HG03342 (cell line): ENCODE measurements around the gene VMO1.

Source experiments
- ATAC-seq: cut with Tn5 transposase; IDR thresholded peaks from one replicate; pipeline ENCODE4 v1.9.1; 2021; ENCODE audit warnings: mild to moderate bottlenecking, moderate library complexity; ENCODE audit not compliant: unreplicated experiment

VMO1 gene

DNA sequence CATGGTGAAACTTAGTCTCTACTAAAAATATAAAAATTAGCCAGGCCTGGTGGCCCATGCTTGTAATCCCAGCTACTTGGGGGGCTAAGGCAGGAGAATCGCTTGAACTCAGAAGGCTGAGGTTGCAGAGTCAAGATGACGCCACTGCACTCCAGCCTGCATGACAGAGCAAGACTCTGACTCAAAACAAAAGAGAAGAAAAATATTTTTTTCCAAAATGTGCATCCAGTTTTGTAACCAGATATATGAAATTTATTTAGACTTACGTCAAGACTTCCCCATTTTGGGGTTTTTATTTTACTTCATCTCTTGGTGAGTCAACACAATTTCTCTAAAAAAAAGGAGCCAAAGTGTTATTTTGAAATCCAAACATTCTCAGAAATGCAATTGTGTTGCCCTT is 20.0 kb downstream of the VMO1 start:
- ATAC-seq = no peak

DNA sequence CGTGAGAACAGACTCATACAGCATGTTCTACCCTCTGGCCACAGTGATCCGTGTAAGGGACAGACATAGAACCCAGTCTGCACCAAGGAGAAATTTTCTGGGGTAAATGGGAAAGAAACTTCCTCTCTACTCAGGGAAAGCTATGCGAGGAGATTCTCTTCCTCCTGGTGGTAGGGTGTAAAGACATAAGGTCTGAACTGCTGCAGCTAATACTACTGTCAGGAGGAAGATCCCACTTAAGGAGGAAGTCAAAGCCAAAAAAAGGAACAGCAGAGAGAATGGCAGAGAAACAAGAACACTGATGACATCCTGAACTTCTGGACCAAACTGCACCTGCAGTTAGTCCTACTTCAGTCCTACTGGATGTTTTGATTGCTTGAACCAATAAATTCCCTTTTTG is 21.6 kb downstream of the VMO1 start:
- ATAC-seq = no peak

DNA sequence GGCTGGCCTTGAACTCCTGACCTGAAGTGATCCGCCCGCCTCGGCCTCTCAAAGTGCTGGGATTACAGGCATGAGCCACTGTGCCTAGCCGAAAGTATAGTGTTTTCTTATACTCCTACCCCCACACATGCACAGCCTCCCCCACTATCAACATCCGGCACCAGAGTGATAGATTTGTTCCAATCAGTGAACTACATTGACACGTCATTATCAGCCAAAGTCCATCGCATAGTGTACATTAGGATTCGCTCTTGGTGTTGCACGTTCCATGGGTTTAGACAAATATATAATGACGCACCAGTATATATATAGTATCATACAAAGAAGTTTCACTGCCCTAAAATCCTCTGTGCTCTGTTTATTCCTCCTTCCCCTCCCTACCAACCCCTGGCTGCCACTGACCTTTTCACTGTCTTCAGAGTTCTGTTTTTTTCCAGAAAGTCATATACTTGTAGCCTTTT is 26.4 kb downstream of the VMO1 start:
- ATAC-seq = no peak

- no peak for ATAC-seq
Measured at GRCh38 chr17:4753392-4753791, 32.8 kb downstream of the VMO1 start.

GRCh38 chr17:4751932-4752331 is 34.2 kb downstream of the VMO1 start:
- ATAC-seq = no peak

- no peak for ATAC-seq
Measured at GRCh38 chr17:4750606-4751005, 35.6 kb downstream of the VMO1 start.

GRCh38 chr17:4748686-4749085 is 37.5 kb downstream of the VMO1 start:
- no peak for ATAC-seq

GRCh38 chr17:4747847-4748246 is 38.3 kb downstream of the VMO1 start:
- no peak for ATAC-seq

DNA sequence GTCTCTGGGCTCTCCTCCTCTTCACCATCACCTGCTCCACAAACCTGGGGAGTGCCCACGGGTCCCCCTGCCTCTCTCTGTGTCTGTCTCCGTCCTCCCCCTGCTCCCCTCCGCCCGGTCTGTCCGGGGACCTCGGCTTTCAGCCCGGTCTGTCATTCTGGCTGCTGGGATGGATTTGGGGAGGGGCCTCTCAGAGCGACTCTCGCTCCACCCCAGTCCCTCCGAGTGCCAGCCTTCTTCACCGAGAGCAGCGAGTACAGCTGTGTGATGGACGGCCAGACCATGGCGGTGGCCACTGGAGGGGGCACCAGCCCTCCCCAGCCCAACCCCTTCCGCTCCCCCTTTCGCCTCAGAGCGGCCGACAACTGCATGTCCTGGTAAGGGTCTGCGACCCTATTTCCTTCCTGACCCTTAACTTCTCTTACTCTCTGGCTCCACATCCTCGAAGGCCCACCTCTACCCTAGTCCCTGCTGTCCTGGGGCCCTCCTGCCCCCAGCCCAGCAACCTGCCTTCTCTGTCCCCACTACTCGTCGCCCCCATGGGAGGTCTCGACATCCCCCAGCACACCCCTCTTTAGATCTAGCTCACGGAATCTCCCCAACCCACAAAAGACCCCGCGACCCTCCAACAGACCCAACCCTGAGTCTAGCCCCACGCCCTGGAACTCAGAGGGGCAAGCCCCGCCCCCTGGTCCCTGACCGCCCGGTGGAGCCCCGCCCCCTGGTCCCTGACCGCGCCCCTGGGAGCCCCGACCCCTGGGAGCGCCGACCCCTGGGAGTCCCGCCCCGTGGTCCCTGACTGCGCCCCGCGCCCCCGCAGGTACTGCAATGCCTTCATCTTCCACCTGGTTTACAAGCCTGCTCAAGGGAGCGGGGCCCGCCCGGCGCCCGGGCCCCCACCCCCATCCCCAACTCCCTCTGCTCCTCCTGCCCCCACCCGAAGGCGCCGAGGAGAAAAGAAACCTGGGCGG is 40.9 kb downstream of the VMO1 start:
- ATAC-seq = no peak

GRCh38 chr17:4743898-4744297 is 42.3 kb downstream of the VMO1 start:
- no peak for ATAC-seq

GRCh38 chr17:4743216-4743615 is 42.9 kb downstream of the VMO1 start:
- no peak for ATAC-seq

DNA sequence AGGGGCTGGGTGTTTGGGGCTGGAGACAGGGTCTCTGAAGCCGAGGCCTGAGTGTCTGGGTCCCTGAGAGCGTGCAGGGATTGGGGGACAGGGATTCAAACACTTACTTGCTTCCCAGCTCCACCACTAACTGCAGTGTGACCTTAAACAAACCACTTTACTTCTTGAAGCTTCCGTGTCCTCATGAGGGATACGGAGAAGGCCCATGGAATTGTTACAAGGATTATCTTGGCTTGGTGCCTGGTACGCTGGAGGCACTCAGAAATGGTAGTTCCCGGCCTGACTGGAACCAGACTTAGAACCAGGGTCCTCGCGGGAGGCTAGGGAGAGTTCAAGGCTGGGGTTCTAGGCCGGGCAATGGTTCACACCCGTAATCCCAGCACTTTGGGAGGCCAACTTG is 43.5 kb downstream of the VMO1 start:
- no peak for ATAC-seq

DNA sequence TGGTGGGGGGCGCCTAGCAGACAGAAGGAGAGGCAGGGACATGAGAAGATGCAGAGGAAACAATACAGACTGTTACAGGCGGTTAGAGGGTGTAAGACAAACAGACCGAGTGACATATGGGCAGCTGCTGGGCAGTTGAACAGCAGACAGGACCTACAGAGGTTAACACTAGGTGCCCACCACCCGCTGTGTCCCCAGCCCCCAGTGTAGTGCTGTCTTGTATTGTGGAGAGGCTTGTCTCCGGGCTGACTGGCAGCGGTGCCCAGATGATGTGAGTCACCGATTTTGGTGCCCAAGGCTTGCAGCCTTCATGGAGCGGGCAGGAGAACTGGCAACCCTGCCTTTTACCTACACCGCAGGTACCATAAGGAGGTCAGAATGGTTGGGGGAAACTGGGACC is 44.0 kb downstream of the VMO1 start:
- no peak for ATAC-seq

GRCh38 chr17:4741544-4741943 is 44.6 kb downstream of the VMO1 start:
- ATAC-seq = no peak

DNA sequence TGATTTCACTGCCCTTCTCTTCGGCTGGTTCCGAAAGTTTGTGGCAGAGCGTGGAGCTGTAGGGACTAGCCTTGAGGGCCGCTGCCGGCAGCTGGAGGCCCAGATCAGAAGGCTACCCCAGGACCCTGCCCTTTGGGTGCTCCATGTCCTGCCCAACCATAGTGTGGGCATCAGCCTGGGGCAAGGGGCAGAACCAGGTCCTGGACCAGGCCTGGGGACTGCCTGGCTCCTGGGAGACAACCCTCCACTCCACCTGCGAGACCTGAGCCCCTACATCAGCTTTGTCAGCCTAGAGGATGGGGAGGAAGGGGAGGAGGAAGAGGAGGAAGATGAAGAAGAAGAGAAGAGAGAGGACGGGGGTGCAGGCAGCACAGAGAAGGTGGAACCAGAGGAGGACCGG is 45.6 kb downstream of the VMO1 start:
- ATAC-seq = no peak

- ATAC-seq = no peak
Measured at GRCh38 chr17:4740025-4740351, 46.2 kb downstream of the VMO1 start.

DNA sequence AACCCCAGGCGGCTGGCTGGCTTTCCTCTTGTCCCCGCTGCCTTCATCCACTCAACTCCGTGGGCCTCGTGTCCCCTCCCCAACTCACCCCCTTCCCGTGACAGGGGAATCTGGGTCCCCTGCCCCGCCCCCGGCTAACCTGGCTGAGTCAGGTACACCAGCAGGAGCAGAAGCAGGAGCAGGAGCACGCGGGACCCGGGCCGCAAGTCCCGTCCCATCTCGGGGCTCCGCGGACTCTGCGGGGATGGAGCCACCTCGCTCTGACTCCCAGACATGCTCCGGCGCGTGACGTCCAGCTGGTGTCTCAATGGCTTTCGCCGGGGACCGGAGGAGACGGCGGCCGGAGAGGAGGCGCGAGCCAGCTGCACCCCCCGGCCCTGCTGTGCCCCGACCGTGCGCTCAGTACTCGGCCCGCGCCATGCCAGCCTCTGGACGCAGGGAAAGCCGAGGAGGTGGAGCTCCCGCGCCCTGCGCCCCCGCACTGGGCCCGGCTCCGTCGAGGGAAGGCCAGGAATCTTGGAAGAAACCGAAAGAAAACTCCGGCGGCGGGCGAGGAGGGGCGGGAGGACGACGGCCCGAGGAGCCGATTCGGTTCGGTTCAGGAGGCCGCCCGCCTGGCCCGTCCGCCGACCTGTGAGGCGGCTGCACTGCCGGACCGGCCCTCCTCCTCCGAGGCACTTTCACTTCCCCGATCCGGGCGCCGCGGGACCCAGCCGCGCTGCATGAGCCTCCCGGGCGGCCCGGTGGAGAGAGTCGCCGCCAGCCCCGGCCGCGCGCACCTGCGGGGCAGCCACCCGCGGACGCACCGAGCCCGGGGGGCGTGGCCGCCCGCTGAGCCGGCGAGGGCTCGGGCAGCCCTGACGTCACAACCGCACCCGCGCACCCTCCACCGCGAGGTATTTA is 46.8 kb downstream of the VMO1 start, which contains the start of the genes CXCL16 and ZMYND15:
Gene CXCL16, minus strand, starts transcription at position 807 of the 903 bp plus-strand sequence. Its CDS starts 589 bp downstream, at position 218.
Gene ZMYND15, plus strand, starts transcription at position 712 of the 903 bp plus-strand sequence. CDS start 716 bp downstream, outside the sequence.
- no peak for ATAC-seq

DNA sequence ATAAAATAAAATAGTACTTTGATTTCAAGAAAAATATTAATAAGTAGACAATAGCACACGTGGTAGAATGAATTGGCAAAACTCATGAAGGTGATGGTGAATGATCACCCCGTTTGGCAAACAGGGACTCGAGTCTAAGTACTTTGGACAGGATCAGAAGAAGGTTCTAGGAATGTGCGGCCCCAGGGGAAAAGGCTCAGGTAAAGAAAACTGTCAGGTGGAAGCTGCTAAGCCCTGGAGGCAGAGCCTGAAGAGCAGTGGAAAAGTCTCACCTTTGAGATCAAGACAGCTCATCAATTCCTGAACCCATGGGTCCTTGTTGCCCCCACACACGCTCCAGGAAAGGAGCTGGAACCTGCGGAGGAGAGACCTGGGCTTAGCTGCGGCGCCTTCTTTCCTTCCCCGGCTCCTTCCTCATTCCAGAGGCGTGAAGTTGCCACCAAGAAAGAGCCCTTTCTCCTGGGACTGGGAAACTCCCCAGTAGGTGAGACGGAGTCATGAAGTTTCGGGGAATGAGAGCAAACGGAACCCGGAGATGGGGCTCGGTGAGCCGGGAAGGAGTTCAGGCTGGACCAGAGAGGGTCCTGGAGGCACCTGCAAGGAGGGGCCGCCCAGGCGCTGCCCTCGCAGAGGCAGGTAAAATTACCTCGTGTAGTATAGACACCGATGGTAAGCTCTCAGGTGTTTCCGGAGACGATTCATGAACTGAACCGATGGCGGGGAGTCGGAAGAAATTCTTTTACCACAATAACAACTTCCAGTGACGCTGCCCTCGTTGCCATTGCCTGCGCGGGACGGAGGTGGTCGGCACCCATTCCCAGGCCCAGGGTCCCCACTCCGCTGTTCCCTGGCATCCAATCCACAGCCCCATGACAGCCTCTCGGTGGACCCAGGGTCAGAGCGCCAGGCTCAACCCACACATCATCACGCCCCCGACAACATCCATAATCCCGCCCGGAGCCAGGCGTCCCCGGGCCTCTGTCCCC is 47.7 kb downstream of the VMO1 start:
- ATAC-seq = no peak

GRCh38 chr17:4735876-4736651 is 50.1 kb downstream of the VMO1 start:
- no peak for ATAC-seq
